HTERT RPE-1 (cell line): ENCODE data around the gene PPIL1.

ENCODE experiments used
- in situ Hi-C: fragments of 300-500 bp; cut with MboI; formaldehyde crosslinking; loops from 4 replicates; pipeline ENCODE4 v1.14.3; 2020; ENCODE audit warnings: low sequenced_read_pairs

Gene PPIL1

GRCh38 chr6:36836111-36837021 lies 38.2 kb downstream of the PPIL1 start:
- in situ Hi-C loops: no loop called here

- in situ Hi-C loops: no loop called here
These were observed 39.8 kb downstream of the PPIL1 start for GRCh38 chr6:36834576-36835341.

- in situ Hi-C loops: no loop called here
These were observed 41.3 kb downstream of the PPIL1 start for GRCh38 chr6:36833182-36833789.

- in situ Hi-C loops: no loop called here
These were observed 42.3 kb downstream of the PPIL1 start for GRCh38 chr6:36832313-36832712.

- in situ Hi-C loops: no loop called here
These were observed 44.0 kb downstream of the PPIL1 start for GRCh38 chr6:36830577-36830976.

- in situ Hi-C loops: no loop called here
These were observed 44.6 kb downstream of the PPIL1 start for GRCh38 chr6:36829919-36830544.

GRCh38 chr6:36827261-36828079 lies 47.1 kb downstream of the PPIL1 start:
- in situ Hi-C loops: no loop called here

- in situ Hi-C loops: no loop called here
These were observed 47.9 kb downstream of the PPIL1 start for GRCh38 chr6:36826520-36827227.

GRCh38 chr6:36825994-36826393 lies 48.6 kb downstream of the PPIL1 start:
- in situ Hi-C loops: no loop called here

GRCh38 chr6:36825452-36825851 lies 49.2 kb downstream of the PPIL1 start:
- in situ Hi-C loops: no loop called here

GRCh38 chr6:36824253-36824652 lies 50.4 kb downstream of the PPIL1 start:
- in situ Hi-C loops: no loop called here

GRCh38 chr6:36823421-36824096 lies 51.0 kb downstream of the PPIL1 start:
- in situ Hi-C loops: no loop called here

- in situ Hi-C loops: no loop called here
These were observed 51.9 kb downstream of the PPIL1 start for GRCh38 chr6:36822506-36823269.

- in situ Hi-C loops: no loop called here
These were observed 52.8 kb downstream of the PPIL1 start for GRCh38 chr6:36821581-36822335.

- in situ Hi-C loops: no loop called here
These were observed 53.7 kb downstream of the PPIL1 start for GRCh38 chr6:36820700-36821580.

GRCh38 chr6:36818756-36819155 lies 55.8 kb downstream of the PPIL1 start:
- in situ Hi-C loops: no loop called here

- in situ Hi-C loops: no loop called here
These were observed 56.8 kb downstream of the PPIL1 start for GRCh38 chr6:36817847-36818246.
